ENCODE results near the gene PLEKHA4. TPM values are rescaled to one million over a fixed set of nuclear protein-coding genes. Genes with fewer than 3 reads are reported as not detected.

PLEKHA4 gene
- total and polyA plus RNA-seq, 2 of the 13 experiments (the other 11 are each of a cell fraction or from before 2014, with no cell fraction given): 4.8 to 6.0 TPM

DNA sequence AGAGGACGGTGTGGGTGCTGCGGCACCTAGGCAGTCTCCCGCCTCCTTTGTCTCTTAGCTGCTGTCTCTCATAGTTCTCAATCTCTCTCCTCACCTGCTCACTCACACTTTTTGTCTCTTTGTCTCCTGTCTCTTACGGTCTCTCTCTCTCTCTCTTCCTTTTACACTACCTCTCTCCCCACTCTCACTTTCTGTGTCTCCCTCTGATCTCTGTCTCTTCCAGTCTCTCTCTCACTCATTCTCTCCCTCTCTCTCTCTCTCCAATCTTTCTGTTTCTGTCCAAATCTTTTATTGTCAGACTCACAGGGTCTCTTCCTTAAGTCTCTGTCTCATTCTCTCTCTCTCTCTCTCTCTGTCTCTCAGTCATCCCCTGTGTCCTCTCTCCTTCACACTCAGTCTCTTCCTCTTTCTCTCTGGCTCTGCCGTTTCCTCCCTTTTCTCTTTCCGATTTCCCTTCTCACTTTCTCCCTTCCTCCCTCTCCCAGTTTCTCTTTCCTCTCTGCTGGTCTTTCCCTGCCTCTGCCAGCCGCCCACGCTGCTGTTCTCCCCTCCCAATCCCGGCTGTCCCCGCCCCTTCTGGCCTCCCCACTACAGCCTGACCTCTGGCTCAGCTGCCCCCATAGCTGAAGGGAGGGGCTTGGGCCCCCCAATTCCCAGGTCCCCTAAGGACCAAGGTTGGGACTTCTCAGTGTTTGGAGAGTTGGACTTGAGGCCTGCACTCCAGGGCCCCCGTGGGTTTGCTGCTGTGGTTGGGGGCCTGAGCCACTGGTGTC is at the start of gene PLEKHA4 (continued):
- TF ChIP-seq, protein P1, sequence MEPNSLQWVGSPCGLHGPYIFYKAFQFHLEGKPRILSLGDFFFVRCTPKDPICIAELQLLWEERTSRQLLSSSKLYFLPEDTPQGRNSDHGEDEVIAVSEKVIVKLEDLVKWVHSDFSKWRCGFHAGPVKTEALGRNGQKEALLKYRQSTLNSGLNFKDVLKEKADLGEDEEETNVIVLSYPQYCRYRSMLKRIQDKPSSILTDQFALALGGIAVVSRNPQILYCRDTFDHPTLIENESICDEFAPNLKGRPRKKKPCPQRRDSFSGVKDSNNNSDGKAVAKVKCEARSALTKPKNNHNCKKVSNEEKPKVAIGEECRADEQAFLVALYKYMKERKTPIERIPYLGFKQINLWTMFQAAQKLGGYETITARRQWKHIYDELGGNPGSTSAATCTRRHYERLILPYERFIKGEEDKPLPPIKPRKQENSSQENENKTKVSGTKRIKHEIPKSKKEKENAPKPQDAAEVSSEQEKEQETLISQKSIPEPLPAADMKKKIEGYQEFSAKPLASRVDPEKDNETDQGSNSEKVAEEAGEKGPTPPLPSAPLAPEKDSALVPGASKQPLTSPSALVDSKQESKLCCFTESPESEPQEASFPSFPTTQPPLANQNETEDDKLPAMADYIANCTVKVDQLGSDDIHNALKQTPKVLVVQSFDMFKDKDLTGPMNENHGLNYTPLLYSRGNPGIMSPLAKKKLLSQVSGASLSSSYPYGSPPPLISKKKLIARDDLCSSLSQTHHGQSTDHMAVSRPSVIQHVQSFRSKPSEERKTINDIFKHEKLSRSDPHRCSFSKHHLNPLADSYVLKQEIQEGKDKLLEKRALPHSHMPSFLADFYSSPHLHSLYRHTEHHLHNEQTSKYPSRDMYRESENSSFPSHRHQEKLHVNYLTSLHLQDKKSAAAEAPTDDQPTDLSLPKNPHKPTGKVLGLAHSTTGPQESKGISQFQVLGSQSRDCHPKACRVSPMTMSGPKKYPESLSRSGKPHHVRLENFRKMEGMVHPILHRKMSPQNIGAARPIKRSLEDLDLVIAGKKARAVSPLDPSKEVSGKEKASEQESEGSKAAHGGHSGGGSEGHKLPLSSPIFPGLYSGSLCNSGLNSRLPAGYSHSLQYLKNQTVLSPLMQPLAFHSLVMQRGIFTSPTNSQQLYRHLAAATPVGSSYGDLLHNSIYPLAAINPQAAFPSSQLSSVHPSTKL (CRISPR knock-in tag; IDR thresholded peaks at IDR 0.05): peak; percentile 7; the same call in 1 of the 2 replicates
- no peak for TF ChIP-seq NBN (conservative IDR thresholded peaks at IDR 0.05)
- TF ChIP-seq ATF7-NPFF (CRISPR knock-in tag; IDR thresholded peaks at IDR 0.05; ENCODE audit: low read depth): no peak
- no peak for TF ChIP-seq ZC3H4 (CRISPR knock-in tag; IDR thresholded peaks at IDR 0.05; ENCODE audit: borderline replicate concordance)
- no peak for TF ChIP-seq ZKSCAN8 (CRISPR knock-in tag; IDR thresholded peaks at IDR 0.05; ENCODE audit: borderline replicate concordance)
- TF ChIP-seq, protein P2, sequence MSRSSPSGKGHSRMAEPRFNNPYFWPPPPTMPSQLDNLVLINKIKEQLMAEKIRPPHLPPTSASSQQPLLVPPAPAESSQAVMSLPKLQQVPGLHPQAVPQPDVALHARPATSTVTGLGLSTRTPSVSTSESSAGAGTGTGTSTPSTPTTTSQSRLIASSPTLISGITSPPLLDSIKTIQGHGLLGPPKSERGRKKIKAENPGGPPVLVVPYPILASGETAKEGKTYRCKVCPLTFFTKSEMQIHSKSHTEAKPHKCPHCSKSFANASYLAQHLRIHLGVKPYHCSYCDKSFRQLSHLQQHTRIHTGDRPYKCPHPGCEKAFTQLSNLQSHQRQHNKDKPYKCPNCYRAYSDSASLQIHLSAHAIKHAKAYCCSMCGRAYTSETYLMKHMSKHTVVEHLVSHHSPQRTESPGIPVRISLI (CRISPR knock-in tag; IDR thresholded peaks at IDR 0.05; ENCODE audit: borderline replicate concordance): 0 out of 2 replicates have a peak, but pooled peaks have one; percentile 21
- TF ChIP-seq ZNF570 (CRISPR knock-in tag; IDR thresholded peaks at IDR 0.05; ENCODE audit: borderline replicate concordance): no peak
- no peak for TF ChIP-seq ZNF547 (CRISPR knock-in tag; IDR thresholded peaks at IDR 0.05)
- no peak for TF ChIP-seq ZNF224 (CRISPR knock-in tag; IDR thresholded peaks at IDR 0.05)
- 0 out of 2 replicates have a peak, but pooled peaks have one; percentile 40 for TF ChIP-seq SP4 (CRISPR knock-in tag; IDR thresholded peaks at IDR 0.05)
- TF ChIP-seq ZNF672 (CRISPR knock-in tag; IDR thresholded peaks at IDR 0.05): no peak
- TF ChIP-seq, protein P3, sequence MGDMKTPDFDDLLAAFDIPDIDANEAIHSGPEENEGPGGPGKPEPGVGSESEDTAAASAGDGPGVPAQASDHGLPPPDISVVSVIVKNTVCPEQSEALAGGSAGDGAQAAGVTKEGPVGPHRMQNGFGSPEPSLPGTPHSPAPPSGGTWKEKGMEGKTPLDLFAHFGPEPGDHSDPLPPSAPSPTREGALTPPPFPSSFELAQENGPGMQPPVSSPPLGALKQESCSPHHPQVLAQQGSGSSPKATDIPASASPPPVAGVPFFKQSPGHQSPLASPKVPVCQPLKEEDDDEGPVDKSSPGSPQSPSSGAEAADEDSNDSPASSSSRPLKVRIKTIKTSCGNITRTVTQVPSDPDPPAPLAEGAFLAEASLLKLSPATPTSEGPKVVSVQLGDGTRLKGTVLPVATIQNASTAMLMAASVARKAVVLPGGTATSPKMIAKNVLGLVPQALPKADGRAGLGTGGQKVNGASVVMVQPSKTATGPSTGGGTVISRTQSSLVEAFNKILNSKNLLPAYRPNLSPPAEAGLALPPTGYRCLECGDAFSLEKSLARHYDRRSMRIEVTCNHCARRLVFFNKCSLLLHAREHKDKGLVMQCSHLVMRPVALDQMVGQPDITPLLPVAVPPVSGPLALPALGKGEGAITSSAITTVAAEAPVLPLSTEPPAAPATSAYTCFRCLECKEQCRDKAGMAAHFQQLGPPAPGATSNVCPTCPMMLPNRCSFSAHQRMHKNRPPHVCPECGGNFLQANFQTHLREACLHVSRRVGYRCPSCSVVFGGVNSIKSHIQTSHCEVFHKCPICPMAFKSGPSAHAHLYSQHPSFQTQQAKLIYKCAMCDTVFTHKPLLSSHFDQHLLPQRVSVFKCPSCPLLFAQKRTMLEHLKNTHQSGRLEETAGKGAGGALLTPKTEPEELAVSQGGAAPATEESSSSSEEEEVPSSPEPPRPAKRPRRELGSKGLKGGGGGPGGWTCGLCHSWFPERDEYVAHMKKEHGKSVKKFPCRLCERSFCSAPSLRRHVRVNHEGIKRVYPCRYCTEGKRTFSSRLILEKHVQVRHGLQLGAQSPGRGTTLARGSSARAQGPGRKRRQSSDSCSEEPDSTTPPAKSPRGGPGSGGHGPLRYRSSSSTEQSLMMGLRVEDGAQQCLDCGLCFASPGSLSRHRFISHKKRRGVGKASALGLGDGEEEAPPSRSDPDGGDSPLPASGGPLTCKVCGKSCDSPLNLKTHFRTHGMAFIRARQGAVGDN (CRISPR knock-in tag; IDR thresholded peaks at IDR 0.05): peak; percentile 55
- no peak for TF ChIP-seq ATAD3A (CRISPR knock-in tag; IDR thresholded peaks at IDR 0.05)
- TF ChIP-seq NFATC3 (CRISPR knock-in tag; IDR thresholded peaks at IDR 0.05): no peak
- no peak for TF ChIP-seq ZFP36 (IDR thresholded peaks at IDR 0.05; ENCODE audit: borderline replicate concordance, low read depth, low read length, partially characterized antibody)
- TF ChIP-seq ZNF788 (CRISPR knock-in tag; IDR thresholded peaks at IDR 0.05; ENCODE audit: borderline replicate concordance): peak; percentile 36; the same call in 1 of the 2 replicates
- TF ChIP-seq SMAD3 (CRISPR knock-in tag; IDR thresholded peaks at IDR 0.05): 0 out of 2 replicates have a peak, but pooled peaks have one; percentile 25
- TF ChIP-seq SAP130 (CRISPR knock-in tag; IDR thresholded peaks at IDR 0.05; ENCODE audit: low read depth): peak; percentile 66
- TF ChIP-seq ZNF329 (CRISPR knock-in tag; IDR thresholded peaks at IDR 0.05; ENCODE audit: low read depth): no peak
- TF ChIP-seq TP53 (CRISPR knock-in tag; conservative IDR thresholded peaks at IDR 0.05): no peak
- TF ChIP-seq ZNF644 (CRISPR knock-in tag; IDR thresholded peaks at IDR 0.05; ENCODE audit: low read depth): no peak
- TF ChIP-seq SMARCC2 (IDR thresholded peaks at IDR 0.05): no peak
